ENCODE data around the gene WDCP. TPM values are rescaled to one million over a fixed set of nuclear protein-coding genes. Genes with fewer than 3 reads are reported as not detected.

The WDCP gene
- total RNA-seq, 3 donors from 2014 or later: 3.4 to 8.3 (median 7.2) TPM

GRCh38 chr2:24086241-24086640, 39.0 kb upstream of the WDCP start:
- no peaks in the 10 kb centered on the region for H3K36me3 ChIP-seq
- no peak for TF ChIP-seq POLR2A (IDR thresholded peaks at IDR 0.05)
- TF ChIP-seq, protein P1, sequence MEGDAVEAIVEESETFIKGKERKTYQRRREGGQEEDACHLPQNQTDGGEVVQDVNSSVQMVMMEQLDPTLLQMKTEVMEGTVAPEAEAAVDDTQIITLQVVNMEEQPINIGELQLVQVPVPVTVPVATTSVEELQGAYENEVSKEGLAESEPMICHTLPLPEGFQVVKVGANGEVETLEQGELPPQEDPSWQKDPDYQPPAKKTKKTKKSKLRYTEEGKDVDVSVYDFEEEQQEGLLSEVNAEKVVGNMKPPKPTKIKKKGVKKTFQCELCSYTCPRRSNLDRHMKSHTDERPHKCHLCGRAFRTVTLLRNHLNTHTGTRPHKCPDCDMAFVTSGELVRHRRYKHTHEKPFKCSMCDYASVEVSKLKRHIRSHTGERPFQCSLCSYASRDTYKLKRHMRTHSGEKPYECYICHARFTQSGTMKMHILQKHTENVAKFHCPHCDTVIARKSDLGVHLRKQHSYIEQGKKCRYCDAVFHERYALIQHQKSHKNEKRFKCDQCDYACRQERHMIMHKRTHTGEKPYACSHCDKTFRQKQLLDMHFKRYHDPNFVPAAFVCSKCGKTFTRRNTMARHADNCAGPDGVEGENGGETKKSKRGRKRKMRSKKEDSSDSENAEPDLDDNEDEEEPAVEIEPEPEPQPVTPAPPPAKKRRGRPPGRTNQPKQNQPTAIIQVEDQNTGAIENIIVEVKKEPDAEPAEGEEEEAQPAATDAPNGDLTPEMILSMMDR (IDR thresholded peaks at IDR 0.05): no peak
- no peak for TF ChIP-seq POLR2AphosphoS5 (IDR thresholded peaks at IDR 0.05)
- H3K4me3 ChIP-seq: no peak overlapping the region
- peaks cover 0 to 5% of the 10 kb centered on the region in 2 donors for H3K4me1 ChIP-seq
- DNase-seq (ENCODE audit: low spot score in 2 of 2): no peak
- no peaks in the 10 kb centered on the region for H3K9me3 ChIP-seq
- intact Hi-C loops (cut with DNase I; ENCODE audit: low total_unique reads): no loop called here
- H3K27me3 ChIP-seq: no peaks in the 10 kb centered on the region
- no peak overlapping the region for H3K27ac ChIP-seq

GRCh38 chr2:24085200-24085489, 38.0 kb upstream of the WDCP start:
- DNase-seq (ENCODE audit: low spot score in 2 of 2): no peak
- TF ChIP-seq POLR2A (IDR thresholded peaks at IDR 0.05): no peak
- no peak for TF ChIP-seq POLR2AphosphoS5 (IDR thresholded peaks at IDR 0.05)
- TF ChIP-seq, protein P1 (IDR thresholded peaks at IDR 0.05): no peak
- Histone ChIP-seq H3K9me3 (no peaks in the 10 kb centered on the region), H3K27me3 (no peaks in the 10 kb centered on the region), H3K4me1 (peaks cover 0 to 5% of the 10 kb centered on the region in 2 donors), H3K4me3 (peak overlapping the region; percentile 58 to 71 (median 66)), H3K27ac (peak overlapping the region; percentile 84 to 93), H3K36me3 (no peaks in the 10 kb centered on the region)
- intact Hi-C loops (cut with DNase I; ENCODE audit: low total_unique reads): no loop called here

DNA sequence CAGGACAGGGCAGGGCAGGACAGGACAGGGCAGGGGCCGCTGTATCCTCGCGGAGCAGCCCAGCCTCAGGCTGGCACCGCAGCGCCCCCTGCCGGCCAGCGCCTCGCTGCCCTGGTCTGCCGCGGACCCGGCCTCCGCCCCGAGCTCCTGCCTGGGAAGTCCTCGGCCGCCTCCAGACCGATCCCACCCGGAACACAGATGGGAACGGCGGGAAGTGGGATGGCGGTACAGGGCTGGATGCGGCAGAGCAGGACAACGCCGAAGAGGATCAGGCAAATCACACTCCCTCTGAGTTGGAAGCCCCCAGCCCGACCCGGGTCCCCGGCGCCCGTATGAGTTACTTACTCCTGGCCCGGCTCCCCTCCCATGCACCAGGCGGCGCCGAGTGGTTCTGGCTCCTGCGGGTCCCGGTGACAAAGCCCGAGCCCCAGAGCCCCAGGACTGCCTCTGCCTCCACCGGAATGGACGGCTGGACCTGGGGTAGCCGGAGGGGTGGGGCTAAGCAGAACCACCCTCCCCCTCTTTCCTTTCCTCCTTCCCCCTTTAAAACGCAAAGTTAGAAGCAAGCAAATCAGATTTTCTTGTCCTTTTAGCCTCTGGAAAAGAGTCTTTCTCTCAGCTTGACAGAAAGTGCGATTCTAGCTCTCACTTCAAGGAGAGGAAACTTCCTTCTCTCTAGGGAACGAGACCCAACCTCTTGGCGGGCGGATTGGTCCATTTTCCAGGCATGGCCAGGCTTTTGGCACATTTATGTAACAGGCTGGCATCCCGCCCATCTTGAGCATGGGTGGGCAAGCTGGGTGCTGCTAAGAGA, 37.4 kb upstream of the WDCP start, which contains the start of gene TP53I3:
TSS of gene TP53I3 (minus strand) at position 449 of the 814 bp plus-strand sequence. CDS start 508 bp downstream, outside the sequence.
- DNase-seq (ENCODE audit: low spot score in 2 of 2): peak; percentile 83 to 87
- TF ChIP-seq, protein P1 (IDR thresholded peaks at IDR 0.05): peak; percentile 80 to 97 (median 95)
- TF ChIP-seq POLR2AphosphoS5 (IDR thresholded peaks at IDR 0.05) (peak; percentile 21 to 53 (median 32)), POLR2A (IDR thresholded peaks at IDR 0.05) (peak; percentile 45)
- Histone ChIP-seq H3K4me1 (peaks cover 0 to 5% of the 10 kb centered on the region in 2 donors), H3K27me3 (no peaks in the 10 kb centered on the region), H3K9me3 (no peaks in the 10 kb centered on the region), H3K4me3 (peak within 1 kb of the TSS; percentile 58 to 71 (median 66)), H3K36me3 (no peaks in the 10 kb centered on the region), H3K27ac (peak within 1 kb of the TSS; percentile 84 to 93)
- intact Hi-C loops (cut with DNase I; ENCODE audit: low total_unique reads): loop anchor here (5.0 kb wide), 1 partner anchor 1027 kb away; no protein-coding TSS in a partner anchor

GRCh38 chr2:24083567-24084385, 36.6 kb upstream of the WDCP start:
- Histone ChIP-seq H3K36me3 (no peaks in the 10 kb centered on the region), H3K4me3 (peak overlapping the region; percentile 58 to 71 (median 66)), H3K27ac (peak overlapping the region; percentile 84 to 93), H3K4me1 (peaks cover 0 to 5% of the 10 kb centered on the region in 2 donors), H3K9me3 (no peaks in the 10 kb centered on the region), H3K27me3 (no peaks in the 10 kb centered on the region)
- intact Hi-C loops (cut with DNase I; ENCODE audit: low total_unique reads): loop anchor here (5.0 kb wide), 1 partner anchor 1026 kb away; no protein-coding TSS in a partner anchor
- DNase-seq (ENCODE audit: low spot score in 2 of 2): no peak
- TF ChIP-seq POLR2AphosphoS5 (IDR thresholded peaks at IDR 0.05): no peak
- TF ChIP-seq POLR2A (IDR thresholded peaks at IDR 0.05): no peak
- TF ChIP-seq, protein P1 (IDR thresholded peaks at IDR 0.05): no peak

Data from breast epithelium (tissue), 4 donors.